ENCODE results near the gene CPZ. TPM values are rescaled to one million over a fixed set of nuclear protein-coding genes. Genes with fewer than 3 reads are reported as not detected.

CPZ gene
- total RNA-seq, 4 donors from 2014 or later = 1.2 to 2.0 (median 1.5) TPM; not detected in 1

- H3K27me3 ChIP-seq = peaks cover 0 to 9% of the 10 kb centered on the region in 2 donors
These were observed 1.5 kb upstream of the CPZ start for GRCh38 chr4:8591114-8591513.

GRCh38 chr4:8591626-8592365 lies 769 bp upstream of the CPZ start:
- no peak for DNase-seq
- TF ChIP-seq POLR2A (IDR thresholded peaks at IDR 0.05) (no peak), CTCF (IDR thresholded peaks at IDR 0.05) (no peak)
- Histone ChIP-seq H3K36me3 (no peaks in the 10 kb centered on the region), H3K9me3 (no peaks in the 10 kb centered on the region), H3K4me3 (no peak overlapping the region), H3K27ac (no peak overlapping the region), H3K4me1 (no peaks in the 10 kb centered on the region), H3K27me3 (peaks cover 0 to 9% of the 10 kb centered on the region in 2 donors)

More at GRCh38 chr4:8591114-8591513, 1.5 kb upstream of the CPZ start:
- Histone ChIP-seq H3K9me3 (no peaks in the 10 kb centered on the region), H3K4me1 (no peaks in the 10 kb centered on the region), H3K4me3 (no peak overlapping the region), H3K27ac (no peak overlapping the region), H3K36me3 (no peaks in the 10 kb centered on the region)
- DNase-seq = no peak
- TF ChIP-seq CTCF (IDR thresholded peaks at IDR 0.05) = no peak
- no peak for TF ChIP-seq POLR2A (IDR thresholded peaks at IDR 0.05)

GRCh38 chr4:8593264-8594096 lies 915 bp downstream of the CPZ start:
- peak overlapping the region in 1 of 4 donors; percentile 24 for H3K4me3 ChIP-seq
- no peak overlapping the region for H3K27ac ChIP-seq
- DNase-seq = no peak
- no peaks in the 10 kb centered on the region for H3K36me3 ChIP-seq
- TF ChIP-seq CTCF (IDR thresholded peaks at IDR 0.05) = no peak
- no peak for TF ChIP-seq POLR2A (IDR thresholded peaks at IDR 0.05)
- peaks cover 0 to 9% of the 10 kb centered on the region in 2 donors for H3K27me3 ChIP-seq
- H3K9me3 ChIP-seq = no peaks in the 10 kb centered on the region
- no peaks in the 10 kb centered on the region for H3K4me1 ChIP-seq

- peak in 1 of 3 donors; percentile 65 for DNase-seq
- no peaks in the 10 kb centered on the region for H3K36me3 ChIP-seq
- H3K4me1 ChIP-seq = no peaks in the 10 kb centered on the region
- H3K9me3 ChIP-seq = no peaks in the 10 kb centered on the region
- no peak overlapping the region for H3K4me3 ChIP-seq
- TF ChIP-seq CTCF (IDR thresholded peaks at IDR 0.05) (peak in 4 of 6 experiments; percentile 42 to 62 (median 58)), POLR2A (IDR thresholded peaks at IDR 0.05) (no peak)
- H3K27ac ChIP-seq = no peak overlapping the region
- peaks cover 0 to 9% of the 10 kb centered on the region in 2 donors for H3K27me3 ChIP-seq
These were observed 1.8 kb downstream of the CPZ start for GRCh38 chr4:8594097-8595038.

Measured in Peyer's patch (tissue), 4 donors.